RWPE1 (cell line): ENCODE measurements around the gene SULT1C4.

ENCODE experiments used
- CTCF ChIA-PET: fragments of 350-600 bp; sonication (Branson Sonifier 250); formaldehyde crosslinking; extraction: SDS; loops from one replicate; lab custom pipeline; 2021; lab: Yijun Ruan, JAX
- POLR2A ChIA-PET: fragments of 400-600 bp; formaldehyde crosslinking; extraction: SDS; loops from one replicate; lab custom pipeline; 2020; ENCODE audit warnings: antibody characterized with exemption; ENCODE audit not compliant: low non-redundant PET; lab: Yijun Ruan, JAX
- DNase-seq: peaks from one replicate; pipeline ENCODE4 v3.0.0; 2012; ENCODE audit warnings: low spot score
- H3K27ac ChIP-seq: fragments of 450-650 bp; 2 replicates; pipeline ENCODE4 v1.5.1; 2017
- TF ChIP-seq, protein P1 (sequence below): fragments of 450-650 bp; conservative IDR thresholded peaks from 2 replicates; pipeline ENCODE4 v1.5.1; 2017; ENCODE audit warnings: low read depth, mild to moderate bottlenecking

SULT1C4 gene

DNA sequence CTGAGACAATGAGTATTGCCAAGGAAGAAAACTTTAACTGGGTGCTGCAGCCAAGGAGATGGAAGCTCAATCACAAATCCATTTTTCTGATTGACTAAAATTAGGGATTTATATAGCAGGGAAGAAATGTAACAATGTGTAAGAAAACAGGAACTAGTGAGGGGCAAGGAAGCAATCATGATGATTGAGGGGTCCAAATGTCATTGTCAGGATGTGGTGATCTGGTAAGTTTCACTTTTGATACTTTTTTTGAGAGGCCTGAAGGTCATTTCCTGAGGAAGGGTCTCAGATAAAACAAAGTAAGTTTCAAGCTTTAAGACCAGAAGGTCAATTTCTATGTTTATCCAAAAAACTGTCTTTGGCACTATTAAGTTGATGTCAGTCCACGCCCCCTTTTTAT is 59.2 kb downstream of the SULT1C4 start:
- CTCF ChIA-PET: no interaction called here

More for the DNA sequence above, 59.2 kb downstream of the SULT1C4 start:
- TF ChIP-seq, protein P1, sequence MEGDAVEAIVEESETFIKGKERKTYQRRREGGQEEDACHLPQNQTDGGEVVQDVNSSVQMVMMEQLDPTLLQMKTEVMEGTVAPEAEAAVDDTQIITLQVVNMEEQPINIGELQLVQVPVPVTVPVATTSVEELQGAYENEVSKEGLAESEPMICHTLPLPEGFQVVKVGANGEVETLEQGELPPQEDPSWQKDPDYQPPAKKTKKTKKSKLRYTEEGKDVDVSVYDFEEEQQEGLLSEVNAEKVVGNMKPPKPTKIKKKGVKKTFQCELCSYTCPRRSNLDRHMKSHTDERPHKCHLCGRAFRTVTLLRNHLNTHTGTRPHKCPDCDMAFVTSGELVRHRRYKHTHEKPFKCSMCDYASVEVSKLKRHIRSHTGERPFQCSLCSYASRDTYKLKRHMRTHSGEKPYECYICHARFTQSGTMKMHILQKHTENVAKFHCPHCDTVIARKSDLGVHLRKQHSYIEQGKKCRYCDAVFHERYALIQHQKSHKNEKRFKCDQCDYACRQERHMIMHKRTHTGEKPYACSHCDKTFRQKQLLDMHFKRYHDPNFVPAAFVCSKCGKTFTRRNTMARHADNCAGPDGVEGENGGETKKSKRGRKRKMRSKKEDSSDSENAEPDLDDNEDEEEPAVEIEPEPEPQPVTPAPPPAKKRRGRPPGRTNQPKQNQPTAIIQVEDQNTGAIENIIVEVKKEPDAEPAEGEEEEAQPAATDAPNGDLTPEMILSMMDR: no peak
- POLR2A ChIA-PET: no interaction called here
- DNase-seq: no peak
- H3K27ac ChIP-seq: no peak overlapping the region
